Ishikawa (cell line): ENCODE measurements around the gene CRYBG2.

Experiments
- RAD21 ChIP-seq: IDR thresholded peaks from 2 replicates; pipeline ENCODE4 v1.6.1; 2012; ENCODE audit warnings: low read depth
- TAF1 ChIP-seq: IDR thresholded peaks from 2 replicates; pipeline ENCODE4 v1.6.1; 2012; ENCODE audit warnings: low read depth, mild to moderate bottlenecking
- TF ChIP-seq, protein P1 (sequence below): IDR thresholded peaks from 2 replicates; pipeline ENCODE4 v1.6.1; 2012; ENCODE audit warnings: low read depth, mild to moderate bottlenecking

DNA sequence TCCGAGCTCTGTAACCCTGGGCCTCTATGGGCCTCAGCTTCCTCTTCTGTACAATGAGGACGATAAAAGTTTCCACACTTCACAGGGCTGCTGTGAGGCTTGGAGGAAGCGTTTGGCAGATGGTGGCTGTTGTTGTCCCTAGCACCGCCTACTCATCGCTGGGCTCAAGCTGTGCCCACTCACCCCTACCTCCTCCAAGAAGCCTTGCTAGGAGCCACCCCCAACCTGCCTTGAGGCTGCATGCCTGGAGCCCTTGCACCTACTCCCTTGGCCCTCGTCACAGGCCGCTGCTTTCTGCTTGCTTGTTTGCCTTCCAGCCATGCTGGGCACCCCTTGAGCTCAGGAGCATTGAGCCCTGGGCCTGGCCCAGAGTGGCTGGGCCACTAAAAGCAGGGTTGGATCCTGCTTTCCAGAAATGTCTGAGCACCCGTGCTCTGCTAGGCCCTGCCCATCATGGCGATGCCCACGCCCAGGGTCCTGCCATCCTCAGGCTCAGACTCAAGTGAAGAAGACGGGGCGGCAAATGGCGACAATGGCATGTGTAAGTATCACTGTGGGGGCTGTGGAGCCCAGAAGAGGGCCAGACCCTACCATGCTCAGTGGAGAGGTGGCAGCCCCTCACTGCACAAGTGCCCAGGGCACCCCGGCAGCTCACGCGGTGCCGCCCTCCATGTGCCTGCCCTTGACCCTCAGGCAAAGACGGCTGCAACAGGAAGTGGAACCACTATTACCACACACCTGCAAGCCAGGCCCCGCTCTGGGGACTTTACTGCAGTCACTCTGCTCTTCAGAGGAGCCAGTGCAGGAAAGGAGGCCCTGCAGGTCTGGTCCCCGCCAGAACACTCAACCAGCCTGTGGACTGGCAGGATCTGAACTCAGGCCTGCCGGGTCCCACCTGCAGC, 64.5 kb downstream of the CRYBG2 start:
- TF ChIP-seq TAF1 (no peak), RAD21 (no peak; the same call in 1 of the 2 replicates)
- TF ChIP-seq, protein P1, sequence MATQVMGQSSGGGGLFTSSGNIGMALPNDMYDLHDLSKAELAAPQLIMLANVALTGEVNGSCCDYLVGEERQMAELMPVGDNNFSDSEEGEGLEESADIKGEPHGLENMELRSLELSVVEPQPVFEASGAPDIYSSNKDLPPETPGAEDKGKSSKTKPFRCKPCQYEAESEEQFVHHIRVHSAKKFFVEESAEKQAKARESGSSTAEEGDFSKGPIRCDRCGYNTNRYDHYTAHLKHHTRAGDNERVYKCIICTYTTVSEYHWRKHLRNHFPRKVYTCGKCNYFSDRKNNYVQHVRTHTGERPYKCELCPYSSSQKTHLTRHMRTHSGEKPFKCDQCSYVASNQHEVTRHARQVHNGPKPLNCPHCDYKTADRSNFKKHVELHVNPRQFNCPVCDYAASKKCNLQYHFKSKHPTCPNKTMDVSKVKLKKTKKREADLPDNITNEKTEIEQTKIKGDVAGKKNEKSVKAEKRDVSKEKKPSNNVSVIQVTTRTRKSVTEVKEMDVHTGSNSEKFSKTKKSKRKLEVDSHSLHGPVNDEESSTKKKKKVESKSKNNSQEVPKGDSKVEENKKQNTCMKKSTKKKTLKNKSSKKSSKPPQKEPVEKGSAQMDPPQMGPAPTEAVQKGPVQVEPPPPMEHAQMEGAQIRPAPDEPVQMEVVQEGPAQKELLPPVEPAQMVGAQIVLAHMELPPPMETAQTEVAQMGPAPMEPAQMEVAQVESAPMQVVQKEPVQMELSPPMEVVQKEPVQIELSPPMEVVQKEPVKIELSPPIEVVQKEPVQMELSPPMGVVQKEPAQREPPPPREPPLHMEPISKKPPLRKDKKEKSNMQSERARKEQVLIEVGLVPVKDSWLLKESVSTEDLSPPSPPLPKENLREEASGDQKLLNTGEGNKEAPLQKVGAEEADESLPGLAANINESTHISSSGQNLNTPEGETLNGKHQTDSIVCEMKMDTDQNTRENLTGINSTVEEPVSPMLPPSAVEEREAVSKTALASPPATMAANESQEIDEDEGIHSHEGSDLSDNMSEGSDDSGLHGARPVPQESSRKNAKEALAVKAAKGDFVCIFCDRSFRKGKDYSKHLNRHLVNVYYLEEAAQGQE, result no peak
